COLO668 (cell line): Measurements from ENCODE around the gene SORBS2.

Experiments used
- DNase-seq: peaks from one replicate; lab custom pipeline; 2025; ENCODE audit not compliant: unreplicated experiment; lab: John Stamatoyannopoulos, UW

Gene SORBS2

GRCh38 chr4:185835336-185835735 lies 23.3 kb upstream of the SORBS2 start:
- no peak for DNase-seq

DNA sequence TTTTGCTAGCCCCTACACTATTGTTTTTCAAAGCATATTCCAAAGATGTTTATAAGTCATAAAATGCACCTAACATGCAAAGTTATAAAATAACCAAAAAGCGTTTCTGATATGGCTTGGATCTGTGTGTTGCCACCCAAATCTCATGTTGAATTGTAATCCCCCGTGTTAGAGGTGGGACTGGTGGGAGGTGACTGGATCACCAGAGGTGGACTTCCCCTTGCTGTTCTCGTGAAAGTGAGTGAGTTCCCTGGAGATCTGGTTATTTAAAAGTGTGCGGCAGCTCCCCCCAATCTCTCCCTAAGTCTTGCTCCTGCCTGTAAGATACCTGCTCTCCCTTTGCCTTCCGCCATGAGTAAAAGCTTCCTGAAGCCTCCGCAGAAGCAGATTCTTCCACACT lies 22.8 kb upstream of the SORBS2 start:
- DNase-seq, result no peak

DNA sequence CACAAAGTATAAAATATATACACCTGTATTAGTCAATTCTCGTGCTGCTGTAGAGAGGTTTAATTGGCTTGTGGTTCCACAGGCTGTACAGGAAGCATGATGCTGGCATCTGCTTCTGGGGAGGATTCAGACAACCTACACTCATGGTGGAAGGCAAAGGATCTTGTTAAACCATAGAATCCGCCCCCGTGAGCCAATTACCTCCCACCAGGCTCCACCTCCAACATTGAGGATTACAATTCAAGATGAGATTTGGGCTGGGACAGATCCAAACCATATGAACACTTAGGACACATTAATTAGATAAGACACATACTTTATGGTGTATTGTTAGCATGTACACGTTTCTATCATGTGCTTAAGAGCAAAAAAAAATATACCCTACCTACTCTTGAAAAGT lies 22.1 kb upstream of the SORBS2 start:
- no peak for DNase-seq

DNA sequence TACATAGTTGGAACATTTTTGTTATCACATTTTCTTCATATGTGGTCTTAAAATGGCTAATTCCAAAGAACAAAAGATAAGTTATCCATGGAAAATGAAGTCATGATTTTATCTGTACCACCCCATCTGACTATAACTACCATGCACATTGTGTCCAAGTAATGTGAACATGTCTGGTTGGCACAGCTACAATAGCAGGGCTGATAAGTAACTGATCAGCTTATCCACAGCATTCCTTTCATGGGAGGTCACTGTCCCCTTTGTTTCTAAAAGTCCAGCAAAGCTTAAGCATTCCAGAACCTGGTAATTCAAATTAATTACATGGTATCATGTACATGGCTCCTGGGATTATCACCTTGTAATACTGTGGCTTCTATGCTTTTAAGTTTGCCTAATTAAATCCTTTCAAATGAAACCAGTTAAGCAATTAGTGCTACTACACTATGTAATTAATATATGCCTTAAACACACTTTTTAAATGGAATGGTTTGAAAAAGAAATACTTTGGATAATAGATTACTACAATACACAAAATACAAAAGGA lies 21.1 kb upstream of the SORBS2 start:
- no peak for DNase-seq

- no peak for DNase-seq
These were observed 19.3 kb upstream of the SORBS2 start for GRCh38 chr4:185831125-185831815.

- no peak for DNase-seq
These were observed 18.4 kb upstream of the SORBS2 start for GRCh38 chr4:185830263-185830994.

DNA sequence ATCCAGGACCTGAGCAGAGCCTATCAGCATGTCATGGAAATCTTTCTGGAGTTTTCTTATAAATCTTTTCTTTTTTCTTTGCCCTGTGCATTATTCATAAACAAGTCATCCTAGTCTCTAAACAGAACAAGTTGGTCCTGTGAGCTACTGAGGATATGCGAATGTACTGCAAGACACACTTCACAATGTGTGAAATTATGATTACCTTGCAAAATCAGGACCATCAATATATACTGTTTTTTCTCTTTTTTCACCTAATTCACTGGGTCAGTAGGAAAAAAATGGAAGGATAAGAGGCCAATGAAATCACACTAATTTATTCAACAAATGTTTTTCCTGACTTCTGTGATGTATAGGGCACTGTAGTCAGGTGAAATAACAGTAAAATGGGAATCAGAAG lies 14.4 kb upstream of the SORBS2 start:
- no peak for DNase-seq

DNA sequence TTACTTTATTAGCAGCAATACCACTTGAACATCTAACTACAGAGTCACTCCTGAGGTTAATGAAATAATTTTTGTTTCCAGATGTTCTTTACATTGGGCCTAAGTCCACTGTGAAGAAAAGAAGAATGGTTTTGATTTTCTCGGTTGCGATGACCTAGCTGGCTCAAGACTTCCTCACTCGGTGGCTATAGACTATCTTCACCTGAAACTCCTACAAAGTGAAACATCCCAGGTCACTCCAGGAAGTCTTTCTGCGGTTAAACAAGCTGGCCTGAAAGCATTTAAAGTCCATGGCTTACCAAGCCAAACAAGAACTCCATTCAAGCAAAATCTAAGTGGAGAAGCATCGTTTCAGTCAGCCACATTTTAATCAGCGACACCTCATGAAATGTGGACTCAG lies 13.7 kb upstream of the SORBS2 start:
- no peak for DNase-seq

GRCh38 chr4:185822791-185823190 lies 10.8 kb upstream of the SORBS2 start:
- DNase-seq, result no peak

- DNase-seq, result no peak
These were observed 9.0 kb upstream of the SORBS2 start for GRCh38 chr4:185821029-185821419.

DNA sequence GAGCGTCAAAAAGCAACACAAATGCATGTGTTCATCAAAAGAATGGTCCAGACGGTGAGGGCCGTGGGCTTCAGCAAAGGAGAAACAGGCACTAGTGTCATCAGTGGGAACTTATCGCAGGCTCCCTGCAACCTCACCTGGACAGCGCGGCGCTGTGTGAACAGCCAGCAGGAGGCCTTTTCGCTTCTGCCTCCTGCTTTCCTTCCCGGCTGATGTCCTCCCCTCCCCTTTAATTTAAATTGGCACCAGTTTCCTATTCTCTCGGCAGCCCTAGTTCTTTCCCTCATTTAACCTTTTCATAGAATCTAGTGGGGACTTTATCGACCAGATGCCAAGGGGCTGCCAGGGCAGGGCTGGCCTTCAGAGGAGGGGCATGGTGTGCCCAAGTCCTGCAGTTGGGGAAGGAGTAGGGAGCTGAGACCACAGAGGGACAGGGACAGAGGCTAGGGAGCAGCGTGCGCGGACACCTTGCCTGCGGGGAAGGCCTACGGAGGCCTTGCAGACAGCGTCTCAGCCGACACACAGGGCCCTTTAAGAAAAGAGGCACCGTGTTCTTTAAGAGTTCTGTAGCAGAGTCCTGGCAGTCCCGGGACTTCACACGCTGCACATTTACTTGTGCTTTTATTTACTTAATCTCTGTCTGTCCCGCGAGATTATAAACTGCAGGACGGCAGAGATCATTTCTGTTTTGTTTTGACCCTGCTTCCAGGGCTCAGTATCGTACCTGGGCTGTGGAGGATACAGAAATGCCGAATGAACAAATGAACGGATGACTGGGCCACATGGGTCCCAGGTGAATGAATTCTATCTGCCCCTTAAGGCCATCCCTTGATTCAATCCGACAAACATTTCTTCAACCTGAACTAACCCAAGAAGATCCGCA lies 8.4 kb upstream of the SORBS2 start:
- no peak for DNase-seq

- no peak for DNase-seq
These were observed 7.2 kb upstream of the SORBS2 start for GRCh38 chr4:185819144-185819543.

- DNase-seq, result peak; percentile 77
These were observed 5.4 kb upstream of the SORBS2 start for GRCh38 chr4:185817403-185817818.

GRCh38 chr4:185813133-185813532 lies 1.1 kb upstream of the SORBS2 start:
- no peak for DNase-seq

DNA sequence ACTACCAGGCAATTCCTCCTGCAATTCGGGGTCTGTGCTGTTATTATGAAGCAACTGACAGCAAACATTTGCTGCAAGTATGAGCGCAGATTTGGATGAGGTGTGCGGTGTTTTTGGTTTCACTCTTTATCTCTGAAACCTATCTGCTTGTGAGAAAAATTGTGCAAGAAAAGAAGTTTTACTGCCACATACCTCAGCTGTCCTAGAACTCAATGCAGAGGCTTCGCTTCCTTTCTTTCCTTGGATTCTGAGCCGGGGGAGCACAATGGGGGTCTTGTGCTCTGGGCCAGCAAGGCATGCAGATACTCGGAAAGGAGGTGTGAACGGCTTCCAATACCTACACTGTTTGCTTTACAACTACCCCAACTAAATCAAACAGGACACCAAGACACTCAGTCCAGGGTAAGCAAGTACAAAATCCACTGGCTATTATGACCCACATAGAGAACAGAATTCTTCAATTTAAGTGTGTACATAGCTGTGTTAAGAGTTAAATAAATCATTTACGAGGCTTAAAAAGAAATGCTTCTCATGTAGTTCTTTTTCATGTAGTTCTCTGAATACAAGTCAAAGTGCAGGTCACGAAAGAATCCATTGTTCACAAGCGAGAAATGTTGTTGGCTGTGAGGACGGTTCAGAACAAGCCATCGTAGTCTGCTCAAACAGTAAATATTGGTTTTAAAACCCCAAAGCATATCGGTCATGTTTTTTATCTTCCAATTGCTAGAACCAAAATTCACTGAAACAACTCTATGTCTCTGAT lies 1.1 kb downstream of the SORBS2 start:
- DNase-seq, result no peak

DNA sequence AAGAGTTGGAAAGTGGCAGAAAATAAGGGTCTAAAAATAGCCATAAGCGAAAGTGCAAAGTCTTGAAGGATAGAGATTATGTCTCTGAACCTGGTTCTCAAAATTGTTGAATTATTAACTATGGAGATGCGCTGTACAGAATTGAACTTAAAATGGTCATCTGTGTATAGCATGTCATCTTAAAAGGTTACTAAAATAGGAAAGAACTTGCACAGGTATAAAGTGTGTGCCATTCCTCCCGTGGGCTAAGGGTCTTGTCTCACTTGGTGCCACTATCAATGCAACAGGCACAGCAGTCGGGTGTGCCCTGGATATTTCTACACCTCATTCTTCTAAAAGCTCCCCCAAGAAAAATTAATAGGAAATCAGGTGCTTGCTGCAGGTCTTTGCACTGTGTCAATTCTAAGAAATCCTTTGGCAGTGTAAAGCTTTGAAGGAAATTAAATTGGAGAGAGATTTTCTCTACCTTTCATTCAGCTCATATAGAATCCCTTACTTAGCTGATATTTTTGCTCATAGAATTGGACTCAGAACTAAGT lies 2.4 kb downstream of the SORBS2 start:
- DNase-seq, result no peak

- no peak for DNase-seq
These were observed 2.9 kb downstream of the SORBS2 start for GRCh38 chr4:185809121-185809520.

DNA sequence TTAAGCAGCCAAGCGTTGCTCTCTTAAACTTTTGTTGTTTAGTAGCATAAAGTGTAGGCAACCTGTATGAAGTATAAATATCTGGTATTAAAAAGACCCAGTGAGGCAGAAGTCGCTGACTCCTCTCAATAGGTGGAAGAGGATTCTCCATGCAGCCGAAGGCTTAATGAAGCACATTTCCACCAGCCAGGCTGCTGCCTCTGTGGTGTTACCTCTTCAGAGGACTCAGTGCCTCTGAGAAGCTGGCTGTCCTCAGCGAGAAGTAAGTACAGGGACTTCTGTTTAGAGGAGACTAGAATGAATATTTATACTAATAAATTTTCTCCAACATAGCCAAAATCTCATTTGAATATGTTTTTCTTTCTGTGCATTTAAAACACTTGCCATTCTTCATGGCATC lies 6.0 kb downstream of the SORBS2 start:
- DNase-seq, result no peak

GRCh38 chr4:185805262-185805802 lies 6.7 kb downstream of the SORBS2 start:
- DNase-seq, result no peak

DNA sequence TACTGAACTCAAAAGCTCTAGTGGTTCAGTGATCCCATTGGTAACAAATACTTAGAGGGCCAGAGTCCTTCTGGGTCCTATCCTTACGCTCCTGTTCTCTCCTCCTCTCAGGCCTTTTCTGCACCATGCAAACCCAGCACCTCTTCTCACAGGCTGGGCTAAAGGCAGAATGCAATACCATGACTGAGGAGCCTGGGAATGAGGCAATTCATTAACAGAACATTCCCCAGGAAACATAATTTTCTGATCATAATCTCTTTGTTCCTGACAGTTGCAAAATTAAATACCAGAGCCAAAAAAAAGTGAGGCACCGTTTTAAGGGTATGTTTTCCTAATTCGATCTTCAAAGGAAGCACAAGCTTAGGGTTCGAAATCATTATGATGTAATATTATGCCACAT lies 9.0 kb downstream of the SORBS2 start:
- no peak for DNase-seq
